Stimulated activated CD8-positive, alpha-beta memory T cell treated with anti-CD3 and anti-CD28 coated beads, Interleukin-7, amount 100 ng/mL, for 48 hours (primary cell): Measurements from ENCODE around the gene UBE2E2.

Experiments used
- DNase-seq, 2 donors: peaks; one replicate each; pipeline ENCODE4 v3.0.0-alpha.2; 2020; ENCODE audit warnings: low read depth in 1 of 2; ENCODE audit errors: extremely low read depth in 1 of 2

UBE2E2 gene

GRCh38 chr3:23430781-23431398 lies 227.8 kb downstream of the UBE2E2 start:
- no peak for DNase-seq

GRCh38 chr3:23431764-23432163 lies 228.6 kb downstream of the UBE2E2 start:
- no peak for DNase-seq

- DNase-seq = no peak
Observed at GRCh38 chr3:23435318-23435717, 232.2 kb downstream of the UBE2E2 start.

DNA sequence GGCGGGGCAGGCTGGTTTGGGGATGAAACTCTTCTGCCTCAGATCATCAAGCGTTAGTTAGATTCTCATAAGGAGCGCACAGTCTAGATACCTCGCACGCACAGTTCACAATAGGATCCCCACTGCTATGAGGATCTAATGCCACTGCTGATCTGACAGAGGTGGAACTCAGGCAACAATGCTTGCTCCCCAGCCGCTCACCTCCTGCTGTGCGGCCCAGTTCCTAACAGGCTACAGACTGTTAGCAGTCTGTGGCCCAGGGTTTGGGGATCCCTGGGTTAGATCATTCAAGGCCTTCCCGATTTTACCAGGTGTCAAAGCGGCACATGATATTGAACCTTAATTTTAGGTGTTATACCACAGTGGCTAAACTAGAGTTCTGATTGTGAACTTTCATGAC lies 232.8 kb downstream of the UBE2E2 start:
- no peak for DNase-seq

GRCh38 chr3:23437484-23438145 lies 234.5 kb downstream of the UBE2E2 start:
- DNase-seq = no peak

- DNase-seq = no peak
Observed at GRCh38 chr3:23438657-23439056, 235.5 kb downstream of the UBE2E2 start.

DNA sequence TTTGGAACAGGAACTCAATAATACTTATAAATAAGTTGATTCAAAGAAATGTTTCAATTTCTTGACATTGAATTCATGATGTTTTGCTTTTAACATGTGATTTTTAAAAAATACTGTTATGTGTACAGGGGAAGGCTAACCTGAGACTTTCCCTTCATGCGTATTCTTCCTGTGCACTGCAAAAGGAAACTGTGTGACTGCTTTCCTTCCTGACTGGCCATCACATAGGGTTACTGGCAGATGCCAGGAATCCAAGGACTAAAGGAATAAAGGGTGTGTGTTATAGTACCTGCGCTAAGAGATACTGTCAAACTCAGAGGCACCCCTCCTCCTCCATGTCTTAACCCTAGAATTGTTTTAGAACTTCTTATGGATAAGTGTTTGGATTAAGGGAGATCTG lies 236.0 kb downstream of the UBE2E2 start:
- DNase-seq = no peak

DNA sequence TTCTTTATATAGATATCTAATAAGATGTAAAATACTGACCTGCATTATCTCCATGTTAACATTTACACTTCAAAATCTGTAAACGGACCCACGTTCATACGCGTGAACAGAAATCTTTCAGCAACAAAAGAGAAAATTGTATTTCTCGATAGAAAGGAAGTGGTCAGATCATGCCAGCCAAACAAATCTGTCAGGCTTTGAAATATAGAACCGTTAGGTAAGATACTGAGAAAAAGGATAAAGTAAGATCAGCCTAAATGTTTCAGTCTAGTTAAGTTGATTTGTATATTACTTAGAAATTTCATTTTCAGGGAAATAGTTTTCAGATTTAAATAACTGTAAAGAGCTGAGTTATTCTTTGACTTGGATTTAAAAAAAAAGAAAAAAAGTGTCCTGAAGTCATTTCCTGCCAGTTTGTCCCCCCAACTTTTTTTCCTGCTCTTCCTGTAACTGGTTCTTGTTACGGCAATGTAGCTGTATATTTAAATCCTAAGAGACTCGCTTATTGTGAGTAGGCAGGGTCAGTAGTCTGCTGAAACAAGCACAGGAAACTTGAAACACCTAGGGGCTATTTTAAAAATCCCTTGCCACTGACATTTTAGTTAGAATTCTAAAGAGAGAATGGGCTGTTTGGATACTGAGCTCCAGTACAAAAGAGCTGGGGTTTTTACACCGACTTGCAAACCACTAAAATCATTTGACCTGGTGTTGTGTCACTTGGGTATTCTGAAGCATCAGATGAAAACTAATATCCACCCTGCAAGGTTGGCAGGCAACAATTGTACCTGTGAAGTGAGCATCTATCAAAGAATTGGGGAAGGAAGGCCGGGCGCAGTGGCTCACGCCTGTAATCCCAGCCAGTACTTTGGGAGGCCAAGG lies 237.5 kb downstream of the UBE2E2 start:
- no peak for DNase-seq

DNA sequence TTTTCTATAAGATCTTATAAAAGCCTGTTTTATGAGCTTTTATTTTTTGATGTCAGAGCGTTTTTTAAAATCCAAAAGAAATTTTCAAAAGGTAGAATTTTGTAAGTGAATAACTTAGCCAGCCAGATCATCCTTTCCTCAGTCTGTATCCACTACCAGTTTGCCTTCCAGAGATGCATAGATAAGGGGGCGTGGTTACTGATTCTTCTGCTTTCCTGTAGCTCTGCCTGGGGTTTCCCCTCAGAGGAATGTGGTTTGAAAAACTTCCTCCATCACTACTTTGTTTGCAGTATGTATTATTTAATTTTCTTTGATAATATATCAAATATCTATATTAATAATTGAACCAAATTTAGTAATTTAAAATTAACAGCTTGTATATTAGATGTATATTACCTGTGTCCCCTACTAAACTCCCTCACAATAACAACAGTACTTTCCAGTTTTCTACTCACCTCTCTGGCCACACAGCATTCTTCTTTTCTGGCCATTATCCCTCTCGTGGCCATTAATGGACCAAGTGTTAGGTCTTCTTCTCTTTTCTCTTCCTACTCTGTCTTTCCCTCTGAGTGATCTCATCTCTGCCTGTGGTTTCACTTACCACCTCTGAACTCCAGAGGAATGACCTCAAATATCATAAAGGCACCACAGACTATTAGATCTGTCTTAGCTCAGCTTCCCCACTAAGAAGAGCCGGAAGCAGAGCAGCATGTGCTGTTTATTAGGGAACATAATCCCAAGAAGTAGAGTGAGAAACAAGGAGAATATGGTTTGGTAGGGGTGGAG lies 239.7 kb downstream of the UBE2E2 start:
- DNase-seq = no peak

GRCh38 chr3:23444386-23444785 lies 241.3 kb downstream of the UBE2E2 start:
- DNase-seq = no peak

- DNase-seq = no peak
Observed at GRCh38 chr3:23446301-23446700, 243.2 kb downstream of the UBE2E2 start.

- DNase-seq = no peak
Observed at GRCh38 chr3:23448998-23449537, 245.9 kb downstream of the UBE2E2 start.

- DNase-seq = no peak
Observed at GRCh38 chr3:23450051-23450450, 246.9 kb downstream of the UBE2E2 start.

DNA sequence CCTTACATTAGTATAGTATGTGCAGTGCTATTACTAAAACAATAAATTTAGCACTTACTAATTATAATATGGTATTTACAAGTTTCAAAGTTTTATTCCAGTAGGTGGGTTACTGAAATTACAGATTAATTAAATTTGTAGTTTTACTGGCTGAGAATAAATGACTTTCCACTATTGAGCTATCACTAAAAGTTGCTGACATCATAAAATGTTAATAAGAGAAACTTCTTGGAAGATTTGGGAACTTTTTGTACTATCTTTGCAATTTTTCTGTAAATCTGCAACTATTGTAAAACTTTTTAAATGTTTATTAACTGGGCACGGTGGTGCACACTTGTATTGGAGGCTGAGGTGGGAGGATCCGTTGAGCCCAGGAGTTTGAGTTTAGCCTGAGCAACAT lies 247.7 kb downstream of the UBE2E2 start:
- DNase-seq = no peak

GRCh38 chr3:23452408-23452807 lies 249.3 kb downstream of the UBE2E2 start:
- no peak for DNase-seq

DNA sequence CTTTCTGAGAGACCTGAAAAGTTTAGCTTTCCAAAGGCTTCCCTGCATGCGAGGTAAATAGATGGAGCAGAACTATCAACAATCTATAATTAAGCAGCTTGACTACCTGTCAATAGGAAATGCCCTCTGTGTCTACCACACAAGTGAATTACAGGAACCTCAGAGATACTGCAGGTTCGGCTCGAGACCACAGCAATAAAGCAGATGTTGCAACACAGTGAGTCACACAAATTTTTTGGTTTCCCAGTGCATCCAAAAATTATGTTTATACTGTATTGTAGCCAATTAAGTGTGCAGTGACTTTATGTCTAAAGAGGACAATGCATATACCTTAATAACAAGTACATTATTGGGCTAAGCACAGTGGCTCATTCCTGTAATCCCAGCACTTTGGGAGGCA lies 252.0 kb downstream of the UBE2E2 start:
- no peak for DNase-seq

GRCh38 chr3:23455775-23456174 lies 252.6 kb downstream of the UBE2E2 start:
- DNase-seq = no peak

DNA sequence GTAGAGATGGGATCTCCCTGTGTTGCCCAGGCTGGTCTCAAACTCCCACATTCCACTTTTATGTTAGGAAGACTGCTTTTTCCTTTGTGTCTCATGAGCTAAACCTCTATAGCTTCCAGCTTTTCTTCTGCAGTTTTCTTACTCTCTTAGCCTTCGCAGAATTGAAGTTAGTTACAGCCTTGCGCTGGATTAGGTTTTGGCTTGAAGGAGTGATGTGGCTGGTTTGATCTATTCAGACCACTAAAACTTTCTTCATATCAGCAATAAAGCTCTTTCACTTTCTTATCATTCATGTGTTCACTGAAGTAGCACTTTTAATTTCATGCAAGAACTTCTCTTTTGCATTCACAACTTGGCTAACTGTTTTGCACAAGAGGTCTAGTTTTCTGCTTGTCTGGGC lies 254.6 kb downstream of the UBE2E2 start:
- no peak for DNase-seq

DNA sequence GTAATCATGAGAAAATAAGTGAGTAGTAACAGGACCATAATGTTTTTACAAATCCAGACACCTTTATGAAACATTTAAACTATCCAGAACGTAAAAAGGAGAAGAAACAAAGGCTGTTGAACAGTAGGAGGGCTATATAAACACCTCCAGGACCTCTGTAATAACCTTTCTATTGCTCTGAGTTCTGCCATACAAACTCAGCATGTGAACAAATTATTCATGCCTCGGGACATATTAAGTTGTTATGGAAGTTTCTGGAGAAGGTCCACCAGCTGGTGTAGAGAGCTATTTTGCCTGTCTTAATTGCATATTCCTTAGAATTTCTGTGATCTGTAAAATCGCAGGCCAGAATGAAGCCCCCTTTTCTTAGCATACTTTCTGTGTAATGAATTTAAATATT lies 256.3 kb downstream of the UBE2E2 start:
- DNase-seq = no peak

DNA sequence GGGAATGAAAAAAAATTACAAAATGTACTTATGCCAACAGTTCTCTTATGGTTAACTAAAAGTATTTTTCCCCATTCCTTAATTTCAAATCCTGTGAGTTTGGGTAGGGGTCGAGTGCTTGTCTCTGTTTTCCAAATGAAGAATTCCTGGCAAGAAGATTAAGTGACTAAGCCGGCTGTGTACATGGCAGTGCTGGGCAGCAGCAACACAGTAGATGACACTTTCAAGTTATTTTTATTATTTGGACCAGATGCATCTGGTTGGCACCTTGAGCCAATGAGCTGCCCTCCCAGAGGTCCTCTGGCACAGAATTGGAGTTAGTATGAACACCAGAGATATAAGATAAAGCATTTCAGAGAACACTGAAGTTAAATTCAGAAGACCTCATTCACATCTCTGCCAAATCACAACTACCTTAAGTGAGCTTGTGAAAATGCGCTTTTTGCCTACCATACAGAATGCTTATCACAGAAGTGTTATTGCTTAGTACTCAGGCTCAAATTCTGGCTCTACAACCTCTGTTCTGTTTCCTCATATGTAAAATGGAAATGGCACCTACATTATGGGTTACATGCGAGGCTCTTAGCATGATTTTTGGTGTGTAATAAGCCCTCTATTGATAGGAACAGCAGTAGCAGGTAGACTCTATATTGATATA lies 256.9 kb downstream of the UBE2E2 start:
- no peak for DNase-seq
